ENCODE data around the gene CLPX. TPM values are rescaled to one million over a fixed set of nuclear protein-coding genes. Genes with fewer than 3 reads are reported as not detected.
A peak's percentile ranks its signal among the peaks of the same experiment; 100 is the strongest.

CLPX gene
- total RNA-seq, 2 donors from 2014 or later: 60.5 to 62.7 TPM

DNA sequence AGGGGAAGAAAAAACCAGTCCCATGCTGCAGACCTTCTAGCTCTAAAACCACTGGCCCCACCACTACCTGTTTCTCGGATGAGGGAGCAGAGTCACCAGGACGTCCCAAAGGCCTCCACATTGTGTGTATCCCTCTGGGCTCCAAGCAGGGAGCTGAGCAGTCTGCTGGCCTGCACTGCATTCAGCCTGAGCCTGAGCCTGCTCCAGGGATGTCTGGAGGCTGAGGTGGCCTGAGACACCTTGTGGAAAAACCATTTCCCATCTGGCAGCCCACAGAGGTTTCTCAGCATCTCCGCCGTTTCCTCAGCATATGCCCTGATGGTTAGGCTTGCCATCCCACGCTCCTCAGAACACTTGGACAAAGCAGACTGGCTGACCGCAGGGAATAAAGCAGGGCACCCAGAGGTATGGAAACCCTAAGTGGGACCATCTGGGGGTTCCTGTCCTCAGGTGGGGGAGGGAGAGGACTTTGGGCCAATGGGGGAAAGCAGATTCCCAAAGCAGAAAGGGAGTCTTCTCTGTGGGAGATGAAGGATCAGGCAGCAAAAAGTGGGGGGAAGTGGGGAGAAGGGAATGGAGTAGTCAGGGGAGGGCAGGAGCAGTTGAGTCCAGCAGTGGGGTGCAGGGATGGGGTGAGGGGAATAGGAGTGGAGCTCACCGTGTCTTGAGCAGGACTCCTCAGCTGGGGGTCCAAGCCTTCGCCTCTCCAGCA, 25.8 kb upstream of the CLPX start, which contains the start of gene CILP:
TSS of gene CILP (minus strand) at position 704 of the 712 bp plus-strand sequence. CDS start 1,718 bp downstream, outside the sequence.
- no peaks in the 10 kb centered on the region for H3K36me3 Mint-ChIP-seq (ENCODE audit: low read depth)
- TF ChIP-seq, protein P1, sequence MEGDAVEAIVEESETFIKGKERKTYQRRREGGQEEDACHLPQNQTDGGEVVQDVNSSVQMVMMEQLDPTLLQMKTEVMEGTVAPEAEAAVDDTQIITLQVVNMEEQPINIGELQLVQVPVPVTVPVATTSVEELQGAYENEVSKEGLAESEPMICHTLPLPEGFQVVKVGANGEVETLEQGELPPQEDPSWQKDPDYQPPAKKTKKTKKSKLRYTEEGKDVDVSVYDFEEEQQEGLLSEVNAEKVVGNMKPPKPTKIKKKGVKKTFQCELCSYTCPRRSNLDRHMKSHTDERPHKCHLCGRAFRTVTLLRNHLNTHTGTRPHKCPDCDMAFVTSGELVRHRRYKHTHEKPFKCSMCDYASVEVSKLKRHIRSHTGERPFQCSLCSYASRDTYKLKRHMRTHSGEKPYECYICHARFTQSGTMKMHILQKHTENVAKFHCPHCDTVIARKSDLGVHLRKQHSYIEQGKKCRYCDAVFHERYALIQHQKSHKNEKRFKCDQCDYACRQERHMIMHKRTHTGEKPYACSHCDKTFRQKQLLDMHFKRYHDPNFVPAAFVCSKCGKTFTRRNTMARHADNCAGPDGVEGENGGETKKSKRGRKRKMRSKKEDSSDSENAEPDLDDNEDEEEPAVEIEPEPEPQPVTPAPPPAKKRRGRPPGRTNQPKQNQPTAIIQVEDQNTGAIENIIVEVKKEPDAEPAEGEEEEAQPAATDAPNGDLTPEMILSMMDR (conservative IDR thresholded peaks at IDR 0.05): no peak
- no peak within 1 kb of the TSS for H3K4me3 Mint-ChIP-seq
- Histone ChIP-seq H3K9me3 (ENCODE audit: control insufficient read depth, low read length) (no peaks in the 10 kb centered on the region), H3K36me3 (ENCODE audit: control insufficient read depth, insufficient read depth, low read length) (no peaks in the 10 kb centered on the region), H3K4me3 (ENCODE audit: low read length) (no peak within 1 kb of the TSS), H3K9ac (ENCODE audit: extremely low read depth, low read length, poor library complexity, severe bottlenecking) (no peak within 1 kb of the TSS), H3K27ac (ENCODE audit: low read depth, low read length) (no peak within 1 kb of the TSS), H3K4me1 (ENCODE audit: control insufficient read depth, insufficient read depth, low read length) (peaks cover 18% of the 10 kb centered on the region), H3K27me3 (ENCODE audit: control insufficient read depth, insufficient read depth, low read length, poor library complexity, severe bottlenecking) (no peaks in the 10 kb centered on the region)
- H3K9me3 Mint-ChIP-seq: no peaks in the 10 kb centered on the region
- H3K27me3 Mint-ChIP-seq (ENCODE audit: insufficient read depth): peaks cover 41% of the 10 kb centered on the region
- WGBS, 2 experiments (ENCODE audit: insufficient coverage in 1 of 2, insufficient read length in 1 of 2): 91 to 93% methylated on average over 8 of the region's 8 CpGs
- no peak for DNase-seq
- H3K4me1 Mint-ChIP-seq: peaks cover 33% of the 10 kb centered on the region
- H3K27ac Mint-ChIP-seq: no peak within 1 kb of the TSS

DNA sequence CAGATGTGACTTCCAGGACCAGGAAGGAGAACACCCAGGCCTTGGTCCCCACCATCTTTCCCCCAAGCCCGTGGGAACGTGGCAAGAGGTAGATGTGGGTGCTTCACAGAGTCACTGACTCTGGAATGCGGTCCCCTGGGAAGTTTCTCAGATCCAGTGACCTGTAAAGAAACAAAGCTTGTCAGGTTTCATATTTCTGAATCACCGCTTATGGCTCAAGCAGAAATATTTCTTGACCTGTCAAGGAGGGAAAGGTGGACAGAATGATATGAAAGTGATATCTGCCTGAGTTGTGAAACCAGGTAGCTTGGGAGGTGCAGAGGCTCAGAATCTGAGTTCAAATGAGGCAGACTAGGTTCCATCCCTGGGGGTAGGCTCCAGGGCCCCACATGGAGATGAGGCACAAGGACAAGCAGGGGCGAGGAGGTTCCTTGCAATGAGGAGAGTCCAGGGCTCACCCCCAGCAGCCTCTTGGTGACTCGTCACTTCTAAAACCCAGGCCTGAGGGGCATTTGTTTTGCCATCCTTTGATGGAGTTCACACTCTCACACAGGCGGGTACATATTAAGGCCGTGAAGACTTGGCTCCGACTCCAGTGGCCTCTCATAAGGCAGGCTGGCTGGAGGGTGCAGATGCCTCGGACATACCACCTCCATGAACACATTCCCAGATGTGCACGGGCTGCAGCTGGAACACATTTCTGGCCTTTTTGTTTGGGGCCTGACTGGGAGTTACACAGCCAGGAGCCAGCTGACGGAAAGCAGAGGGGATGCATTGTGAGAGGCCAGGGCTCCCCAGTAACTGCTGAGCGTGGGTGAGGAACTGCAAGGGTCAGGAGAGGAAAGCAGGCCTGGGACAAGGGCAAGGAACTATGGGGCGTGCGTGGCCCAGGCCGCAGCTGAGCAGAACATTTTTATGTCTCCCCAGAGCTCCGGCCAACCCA, 24.8 kb upstream of the CLPX start:
- Histone ChIP-seq H3K36me3 (ENCODE audit: control insufficient read depth, insufficient read depth, low read length) (no peaks in the 10 kb centered on the region), H3K4me1 (ENCODE audit: control insufficient read depth, insufficient read depth, low read length) (peaks cover 18% of the 10 kb centered on the region), H3K27me3 (ENCODE audit: control insufficient read depth, insufficient read depth, low read length, poor library complexity, severe bottlenecking) (no peaks in the 10 kb centered on the region), H3K4me3 (ENCODE audit: low read length) (no peak overlapping the region), H3K9ac (ENCODE audit: extremely low read depth, low read length, poor library complexity, severe bottlenecking) (no peak overlapping the region), H3K27ac (ENCODE audit: low read depth, low read length) (no peak overlapping the region), H3K9me3 (ENCODE audit: control insufficient read depth, low read length) (no peaks in the 10 kb centered on the region)
- DNase-seq: no peak
- peaks cover 33% of the 10 kb centered on the region for H3K4me1 Mint-ChIP-seq
- H3K27ac Mint-ChIP-seq: no peak overlapping the region
- H3K27me3 Mint-ChIP-seq (ENCODE audit: insufficient read depth): peaks cover 47% of the 10 kb centered on the region
- H3K36me3 Mint-ChIP-seq (ENCODE audit: low read depth): no peaks in the 10 kb centered on the region
- H3K9me3 Mint-ChIP-seq: no peaks in the 10 kb centered on the region
- TF ChIP-seq, protein P1 (conservative IDR thresholded peaks at IDR 0.05): no peak
- 84 to 88% methylated on average over 14 to 17 of the region's 17 CpGs for WGBS, 2 experiments (ENCODE audit: insufficient coverage in 1 of 2, insufficient read length in 1 of 2)
- H3K4me3 Mint-ChIP-seq: no peak overlapping the region

- WGBS, 2 experiments (ENCODE audit: insufficient coverage in 1 of 2, insufficient read length in 1 of 2): 76 to 78% methylated on average over 2 of the region's 2 CpGs
- peaks cover 44% of the 10 kb centered on the region for H3K27me3 Mint-ChIP-seq (ENCODE audit: insufficient read depth)
- no peaks in the 10 kb centered on the region for H3K9me3 Mint-ChIP-seq
- Histone ChIP-seq H3K27me3 (ENCODE audit: control insufficient read depth, insufficient read depth, low read length, poor library complexity, severe bottlenecking) (no peaks in the 10 kb centered on the region), H3K36me3 (ENCODE audit: control insufficient read depth, insufficient read depth, low read length) (no peaks in the 10 kb centered on the region), H3K9ac (ENCODE audit: extremely low read depth, low read length, poor library complexity, severe bottlenecking) (no peak overlapping the region), H3K4me3 (ENCODE audit: low read length) (no peak overlapping the region), H3K27ac (ENCODE audit: low read depth, low read length) (peak overlapping the region; percentile 67), H3K9me3 (ENCODE audit: control insufficient read depth, low read length) (no peaks in the 10 kb centered on the region), H3K4me1 (ENCODE audit: control insufficient read depth, insufficient read depth, low read length) (peaks cover 18% of the 10 kb centered on the region)
- TF ChIP-seq, protein P1 (conservative IDR thresholded peaks at IDR 0.05): no peak
- no peak overlapping the region for H3K4me3 Mint-ChIP-seq
- H3K4me1 Mint-ChIP-seq: peaks cover 33% of the 10 kb centered on the region
- no peak overlapping the region for H3K27ac Mint-ChIP-seq
- DNase-seq: no peak
- no peaks in the 10 kb centered on the region for H3K36me3 Mint-ChIP-seq (ENCODE audit: low read depth)
These were observed 23.5 kb upstream of the CLPX start for GRCh38 chr15:65208647-65209046.
